K562 (cell line): ENCODE measurements around the gene CHST15. TPM values are rescaled to one million over a fixed set of nuclear protein-coding genes. Genes with fewer than 3 reads are reported as not detected.

Experiments used
- ATAC-seq: fragments of 200-7000 bp; cut with Tn5 transposase; 3 replicates; pipeline ENCODE4 v1.9.1; 2020; ENCODE audit warnings: moderate library complexity
- BruUV-seq: library from RNA; stranded (reverse); fragments of 400-500 nt; replicated peaks from 2 replicates; lab custom pipeline; 2021; lab: Mats Ljungman, UMichigan
- CTCF ChIA-PET: fragments of 300-600 bp; formaldehyde crosslinking; extraction: SDS; loops from one replicate; lab custom pipeline; 2021; ENCODE audit warnings: low intra/inter-chr PET ratio; lab: Yijun Ruan, JAX
- POLR2A ChIA-PET: fragments of 300-600, 350-650 bp; sonication (Branson Sonifier 250); formaldehyde crosslinking; extraction: SDS; loops from one replicate; lab custom pipeline; 2021; ENCODE audit warnings: antibody characterized with exemption, inconsistent platforms; lab: Yijun Ruan, JAX
- DNase-seq, 4 experiments: peaks; one replicate each; pipeline versions ENCODE4 v3.0.0 to v3.0.0-alpha.2; 2011 to 2018; ENCODE audit warnings: low spot score in 3 of 4, mixed read lengths in 3 of 4; ENCODE audit errors: extremely low read depth in 1 of 4
- FAIRE-seq: peaks from 2 replicates; lab custom pipeline; 2011; peaks lifted over from hg19 to GRCh38; lab: Jason Lieb, UNC
- H2AFZ ChIP-seq: 2 replicates; pipeline ENCODE4 v1.6.0; 2011; ENCODE audit warnings: low read depth, low read length, control low read depth, inconsistent platforms
- H3K27ac ChIP-seq: fragments of 200-600 bp; 3 replicates; pipeline ENCODE4 v1.8.0; 2011; ENCODE audit warnings: low read depth, mild to moderate bottlenecking, control low read depth, inconsistent platforms, low read length, moderate library complexity, mixed read lengths; ENCODE audit errors: extremely low read depth
- H3K27me3 ChIP-seq, 2 experiments: fragments of 300-600 bp in 1 of 2; 2 replicates in 1 of 2; 3 replicates in 1 of 2; pipeline versions ENCODE4 v1.6.0 to v1.8.0; 2011; ENCODE audit warnings: inconsistent platforms in 2 of 2, low read length in 2 of 2, mild to moderate bottlenecking in 1 of 2, mixed read lengths in 1 of 2, moderate library complexity in 1 of 2; ENCODE audit not compliant: control insufficient read depth in 2 of 2, insufficient read depth in 2 of 2
- H3K36me3 ChIP-seq: fragments of 300-600 bp; 3 replicates; pipeline ENCODE4 v1.8.0; 2011; ENCODE audit warnings: mild to moderate bottlenecking, low read length, inconsistent platforms; ENCODE audit not compliant: control insufficient read depth, insufficient read depth
- H3K4me1 ChIP-seq, 2 experiments: fragments of 200-600 bp in 1 of 2; replicated peaks in 1 of 2; 2 replicates in 1 of 2; 3 replicates in 1 of 2; pipeline versions ENCODE4 v1.5.1 to v1.8.0; 2011; ENCODE audit warnings: inconsistent platforms in 2 of 2, low read length in 2 of 2, mild to moderate bottlenecking in 1 of 2, mixed read lengths in 1 of 2, moderate library complexity in 1 of 2; ENCODE audit not compliant: control insufficient read depth in 2 of 2, insufficient read depth in 2 of 2
- H3K4me2 ChIP-seq: 2 replicates; pipeline ENCODE4 v1.6.1; 2011; ENCODE audit warnings: low read length, control low read depth, inconsistent platforms, mixed read lengths; ENCODE audit not compliant: insufficient read depth
- H3K4me3 ChIP-seq: fragments of 200-600 bp; sonication (generic), shearing (Covaris generic); 2 replicates; pipeline ENCODE4 v1.5.1; 2016; ENCODE audit warnings: control low read depth, inconsistent platforms
- H3K79me2 ChIP-seq: fragments of 200-600 bp; 3 replicates; pipeline ENCODE4 v1.8.0; 2011; ENCODE audit warnings: low read length, inconsistent platforms; ENCODE audit not compliant: control insufficient read depth, insufficient read depth
- H3K9ac ChIP-seq, 2 experiments: 2 replicates each; pipeline versions ENCODE4 v1.6.0 to v1.6.1; 2011; ENCODE audit warnings: low read depth in 2 of 2, low read length in 2 of 2, control low read depth in 1 of 2, inconsistent platforms in 1 of 2, mild to moderate bottlenecking in 1 of 2, mixed read lengths in 1 of 2; ENCODE audit not compliant: insufficient read depth in 1 of 2
- H3K9me1 ChIP-seq: one replicate; pipeline ENCODE4 v1.6.0; 2011; ENCODE audit warnings: inconsistent platforms, mild to moderate bottlenecking, low read length, moderate library complexity; ENCODE audit not compliant: control insufficient read depth, insufficient read depth
- H3K9me3 ChIP-seq: replicated peaks from 2 replicates; pipeline ENCODE4 v1.5.1; 2011; ENCODE audit warnings: low read depth, low read length, inconsistent platforms; ENCODE audit not compliant: control insufficient read depth, insufficient read depth
- H4K20me1 ChIP-seq: replicated peaks from 2 replicates; pipeline ENCODE4 v1.6.1; 2011; ENCODE audit warnings: low read length, inconsistent platforms, mixed read lengths; ENCODE audit not compliant: control insufficient read depth, insufficient read depth
- ASH1L ChIP-seq: fragments of 450-650 bp; IDR thresholded peaks from 2 replicates; pipeline ENCODE4 v1.6.1; 2018; ENCODE audit warnings: borderline replicate concordance, mild to moderate bottlenecking, low read depth; ENCODE audit not compliant: partially characterized antibody
- CHD4 ChIP-seq: fragments of 200-600 bp; sonication (generic); IDR thresholded peaks from 3 replicates; pipeline ENCODE4 v1.6.1; 2012; ENCODE audit warnings: low read depth, mild to moderate bottlenecking, mixed read lengths, low read length, inconsistent platforms; ENCODE audit not compliant: insufficient read depth, insufficient replicate concordance, poor library complexity, severe bottlenecking
- DMBX1 ChIP-seq: fragments of 250-450 bp; sonication (Bioruptor Pico); IDR thresholded peaks from 2 replicates; pipeline ENCODE4 v1.8.0; 2022; ENCODE audit warnings: inconsistent platforms, mild to moderate bottlenecking, moderate library complexity, borderline replicate concordance
- MAFF ChIP-seq: IDR thresholded peaks from 2 replicates; pipeline ENCODE4 v1.6.1; 2012; ENCODE audit warnings: low read length, improper control_type of control experiment
- MCM7 ChIP-seq, 2 experiments: fragments of 450-650 bp; IDR thresholded peaks; 2 replicates each; pipeline ENCODE4 v1.6.1; 2016 to 2018
- NFATC3 ChIP-seq: fragments of 450-650 bp; IDR thresholded peaks from 2 replicates; pipeline ENCODE4 v1.6.1; 2017; ENCODE audit warnings: mild to moderate bottlenecking
- NR2C1 ChIP-seq, 2 experiments: fragments of 450-650 bp; IDR thresholded peaks; 2 replicates each; pipeline ENCODE4 v1.6.1; 2017; ENCODE audit warnings: mild to moderate bottlenecking in 2 of 2, antibody characterized with exemption in 1 of 2, inconsistent platforms in 1 of 2, missing compliant biosample characterization in 1 of 2, missing genetic modification characterization in 1 of 2
- RB1 ChIP-seq: fragments of 450-650 bp; IDR thresholded peaks from 2 replicates; pipeline ENCODE4 v1.6.1; 2017; ENCODE audit warnings: low read depth, mild to moderate bottlenecking
- XRCC5 ChIP-seq: fragments of 200-400 bp; formaldehyde crosslinking; IDR thresholded peaks from 2 replicates; pipeline ENCODE4 v1.6.1; 2017; ENCODE audit warnings: low read depth, mild to moderate bottlenecking, low read length
- ZNF134 ChIP-seq: fragments of 250-450 bp; sonication (Bioruptor Pico); conservative IDR thresholded peaks from 2 replicates; pipeline ENCODE4 v1.4.0; 2020
- ZNF239 ChIP-seq: fragments of 250-450 bp; sonication (Bioruptor Pico); IDR thresholded peaks from 2 replicates; pipeline ENCODE4 v1.4.0; 2020; ENCODE audit warnings: mild to moderate bottlenecking
- ZNF561 ChIP-seq: fragments of 450-650 bp; formaldehyde crosslinking; conservative IDR thresholded peaks from 2 replicates; pipeline ENCODE4 v1.4.0; 2020; ENCODE audit warnings: mild to moderate bottlenecking, moderate library complexity
- WGBS: fragments of 100-300 bp; shearing (Covaris generic); methylation state at CpG from one replicate; pipeline ENCODE4 v1.1.6; 2016; ENCODE audit warnings: low coverage, mixed read lengths; ENCODE audit not compliant: insufficient coverage; ENCODE audit errors: missing lambda C conversion rate; 5-methylcytosine and 5-hydroxymethylcytosine counted together
- in situ Hi-C: fragments of 300-500 bp; cut with MboI; formaldehyde crosslinking; loops from 4 replicates; pipeline ENCODE4 v1.15.0; 2018; ENCODE audit warnings: inconsistent platforms, mixed read lengths
- intact Hi-C: fragments of 100-400 bp; cut with micrococcal nuclease; formaldehyde crosslinking; loops from 2 replicates; pipeline ENCODE4 v1.14.2; 2022
- polyA plus RNA-seq, 8 experiments: library from polyadenylated mRNA; depleted of rRNA in 4 of 8; stranded (reverse) in 5 of 8; unstranded in 3 of 8; fragments of >200 nt; fragmentation: Nextera tagmentation in 2 of 8; fragmentation: Illumina TruSeq in 1 of 8; extraction: Ambion mirVana in 2 of 8; extraction: Trizol in 1 of 8; gene quantifications; 2 replicates each; pipeline versions ENCODE4 v1.2.1 to v1.2.3, GENCODE V29; 2011 to 2014; ENCODE audit warnings: inconsistent platforms in 1 of 8, missing spikeins in 1 of 8
- total RNA-seq, 7 experiments: library from RNA; depleted of rRNA in 6 of 7; stranded (reverse); fragments of >200 nt in 6 of 7; fragmentation: Illumina TruSeq in 2 of 7; extraction: Trizol in 2 of 7; gene quantifications; 2 replicates each; pipeline versions ENCODE4 v1.2.1 to v1.2.3, GENCODE V29; 2011 to 2021; ENCODE audit warnings: low replicate concordance in 1 of 7
- TF ChIP-seq, protein P1 (sequence below): fragments of 250-450 bp; sonication (Bioruptor Pico); IDR thresholded peaks from 2 replicates; pipeline ENCODE4 v1.5.0; 2020; ENCODE audit warnings: mild to moderate bottlenecking

The CHST15 gene
- total and polyA plus RNA-seq, 9 of the 15 experiments (the other 6 are each of a cell fraction or from before 2014, with no cell fraction given): 0.04 to 0.16 (median 0.08) TPM

- no peak for TF ChIP-seq CHD4
- TF ChIP-seq, all 486 proteins: peak for 0
These were observed 20.9 kb downstream of the CHST15 start (continued) for GRCh38 chr10:124072541-124072940.

DNA sequence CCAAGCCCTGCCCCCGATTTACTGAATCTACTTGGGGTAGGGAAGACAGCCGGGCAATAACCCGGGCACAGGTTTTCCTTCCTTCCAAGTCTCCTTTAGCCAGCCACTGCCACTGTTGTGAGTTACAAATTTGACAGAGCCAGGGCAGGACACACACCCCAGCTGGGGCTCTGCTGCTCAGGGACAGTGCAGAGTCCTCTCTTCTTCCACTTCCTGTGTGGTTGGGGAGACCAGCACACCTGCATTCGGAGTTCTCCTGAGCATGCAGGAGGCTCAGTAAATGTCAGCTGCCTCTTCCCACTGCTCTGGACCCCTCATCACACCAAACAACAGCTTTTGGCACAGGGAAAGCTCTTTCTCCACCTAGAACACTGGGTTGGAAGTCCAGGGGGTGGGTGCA, 21.3 kb downstream of the CHST15 start:
- Histone ChIP-seq H3K9me1 (no peaks in the 10 kb centered on the region), H3K27me3 (peaks cover 0 to 44% of the 10 kb centered on the region in 2 experiments; a peak in 3 of 5 replicates), H3K4me3 (no peak overlapping the region), H3K4me1 (no peaks in the 10 kb centered on the region), H3K27ac (no peak overlapping the region), H3K79me2 (no peaks in the 10 kb centered on the region), H3K4me2 (no peak overlapping the region), H4K20me1 (no peaks in the 10 kb centered on the region), H2AFZ (no peak overlapping the region), H3K9ac (no peak overlapping the region), H3K9me3 (no peaks in the 10 kb centered on the region)
- intact Hi-C loops (no loop called here), in situ Hi-C loops (no loop called here)
- CTCF ChIA-PET: no interaction called here
- no TSS peak for BruUV-seq
- DNase-seq (no peak), FAIRE-seq (no peak)
- POLR2A ChIA-PET: no interaction called here
- TF ChIP-seq ZNF561 (no peak), DMBX1 (CRISPR knock-in tag) (no peak), NR2C1 (IDR thresholded peaks at IDR 0.05) (no peak), NR2C1 (tag; IDR thresholded peaks at IDR 0.05) (no peak), ZNF134 (CRISPR knock-in tag) (no peak), RB1 (no peak), ZNF239 (CRISPR knock-in tag) (no peak), NFATC3 (no peak), ASH1L (no peak), MCM7 (IDR thresholded peaks at IDR 0.05) (no peak), XRCC5 (no peak), MAFF (no peak)
- TF ChIP-seq, protein P1, sequence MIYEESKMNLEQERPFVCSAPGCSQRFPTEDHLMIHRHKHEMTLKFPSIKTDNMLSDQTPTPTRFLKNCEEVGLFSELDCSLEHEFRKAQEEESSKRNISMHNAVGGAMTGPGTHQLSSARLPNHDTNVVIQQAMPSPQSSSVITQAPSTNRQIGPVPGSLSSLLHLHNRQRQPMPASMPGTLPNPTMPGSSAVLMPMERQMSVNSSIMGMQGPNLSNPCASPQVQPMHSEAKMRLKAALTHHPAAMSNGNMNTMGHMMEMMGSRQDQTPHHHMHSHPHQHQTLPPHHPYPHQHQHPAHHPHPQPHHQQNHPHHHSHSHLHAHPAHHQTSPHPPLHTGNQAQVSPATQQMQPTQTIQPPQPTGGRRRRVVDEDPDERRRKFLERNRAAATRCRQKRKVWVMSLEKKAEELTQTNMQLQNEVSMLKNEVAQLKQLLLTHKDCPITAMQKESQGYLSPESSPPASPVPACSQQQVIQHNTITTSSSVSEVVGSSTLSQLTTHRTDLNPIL (CRISPR knock-in tag): no peak
- TF ChIP-seq, all 486 proteins: peak for 0
- H3K36me3 ChIP-seq: no peaks in the 10 kb centered on the region
- WGBS: 8% methylated on average over 4 of the region's 4 CpGs
- ATAC-seq: no peak
